Esophagus squamous epithelium (tissue), 4 donors: ENCODE data around the gene GRIN2D.

ENCODE experiments used
- POLR2A ChIP-seq, 4 donors: fragments of 450-650 bp; IDR thresholded peaks; one replicate each; pipeline ENCODE4 v1.6.1; 2017; ENCODE audit warnings: antibody characterized with exemption in 4 of 4, mild to moderate bottlenecking in 4 of 4, moderate library complexity in 3 of 4
- TF ChIP-seq, protein P1 (sequence below), 6 experiments: fragments of 450-650 bp in 4 of 6; fragments of 200-600 bp in 2 of 6; sonication (generic) in 2 of 6; IDR thresholded peaks; one replicate each; pipeline ENCODE4 v1.5.1; 2016 to 2019; ENCODE audit warnings: antibody characterized with exemption in 6 of 6, mild to moderate bottlenecking in 4 of 6, moderate library complexity in 4 of 6

- TF ChIP-seq, protein P1, sequence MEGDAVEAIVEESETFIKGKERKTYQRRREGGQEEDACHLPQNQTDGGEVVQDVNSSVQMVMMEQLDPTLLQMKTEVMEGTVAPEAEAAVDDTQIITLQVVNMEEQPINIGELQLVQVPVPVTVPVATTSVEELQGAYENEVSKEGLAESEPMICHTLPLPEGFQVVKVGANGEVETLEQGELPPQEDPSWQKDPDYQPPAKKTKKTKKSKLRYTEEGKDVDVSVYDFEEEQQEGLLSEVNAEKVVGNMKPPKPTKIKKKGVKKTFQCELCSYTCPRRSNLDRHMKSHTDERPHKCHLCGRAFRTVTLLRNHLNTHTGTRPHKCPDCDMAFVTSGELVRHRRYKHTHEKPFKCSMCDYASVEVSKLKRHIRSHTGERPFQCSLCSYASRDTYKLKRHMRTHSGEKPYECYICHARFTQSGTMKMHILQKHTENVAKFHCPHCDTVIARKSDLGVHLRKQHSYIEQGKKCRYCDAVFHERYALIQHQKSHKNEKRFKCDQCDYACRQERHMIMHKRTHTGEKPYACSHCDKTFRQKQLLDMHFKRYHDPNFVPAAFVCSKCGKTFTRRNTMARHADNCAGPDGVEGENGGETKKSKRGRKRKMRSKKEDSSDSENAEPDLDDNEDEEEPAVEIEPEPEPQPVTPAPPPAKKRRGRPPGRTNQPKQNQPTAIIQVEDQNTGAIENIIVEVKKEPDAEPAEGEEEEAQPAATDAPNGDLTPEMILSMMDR (IDR thresholded peaks at IDR 0.05), result no peak
- TF ChIP-seq POLR2A (IDR thresholded peaks at IDR 0.05), result no peak
These were observed 27.9 kb upstream of the GRIN2D start for GRCh38 chr19:48365602-48366001.
